Stimulated activated CD8-positive, alpha-beta memory T cell treated with anti-CD3 and anti-CD28 coated beads, Interleukin-12 subunit alpha, Interleukin-12 subunit beta, amount 100 ng/mL, for 1 hour (primary cell): ENCODE measurements around the gene ZCCHC13.
"Not testable (repeated sequence)": the region's sequence is repeated elsewhere in the genome, so short reads cannot be mapped to it uniquely, and the experiment has no call there.

Experiments used
- DNase-seq: peaks from one replicate; pipeline ENCODE4 v3.0.0-alpha.2; 2020; ENCODE audit warnings: low read depth

The ZCCHC13 gene

GRCh38 chrX:74324131-74324530 lies 20.2 kb downstream of the ZCCHC13 start:
- no peak for DNase-seq

- DNase-seq: no peak
Observed at GRCh38 chrX:74325130-74326059, 21.4 kb downstream of the ZCCHC13 start.

- no peak for DNase-seq
Observed at GRCh38 chrX:74338852-74339251, 34.9 kb downstream of the ZCCHC13 start.

- DNase-seq: no peak
Observed at GRCh38 chrX:74340051-74340450, 36.1 kb downstream of the ZCCHC13 start.

GRCh38 chrX:74342211-74342610 lies 38.2 kb downstream of the ZCCHC13 start:
- not testable (repeated sequence) for DNase-seq

GRCh38 chrX:74343343-74344279 lies 39.6 kb downstream of the ZCCHC13 start:
- peak; percentile 7 for DNase-seq

- no peak for DNase-seq
Observed at GRCh38 chrX:74344280-74344622, 40.3 kb downstream of the ZCCHC13 start.

GRCh38 chrX:74346088-74346487 lies 42.1 kb downstream of the ZCCHC13 start:
- no peak for DNase-seq

GRCh38 chrX:74349387-74349786 lies 45.4 kb downstream of the ZCCHC13 start:
- no peak for DNase-seq

GRCh38 chrX:74351760-74352159 lies 47.8 kb downstream of the ZCCHC13 start:
- no peak for DNase-seq

GRCh38 chrX:74353984-74354383 lies 50.0 kb downstream of the ZCCHC13 start:
- no peak for DNase-seq
